ENCODE data around the gene SHOX.

The SHOX gene

DNA sequence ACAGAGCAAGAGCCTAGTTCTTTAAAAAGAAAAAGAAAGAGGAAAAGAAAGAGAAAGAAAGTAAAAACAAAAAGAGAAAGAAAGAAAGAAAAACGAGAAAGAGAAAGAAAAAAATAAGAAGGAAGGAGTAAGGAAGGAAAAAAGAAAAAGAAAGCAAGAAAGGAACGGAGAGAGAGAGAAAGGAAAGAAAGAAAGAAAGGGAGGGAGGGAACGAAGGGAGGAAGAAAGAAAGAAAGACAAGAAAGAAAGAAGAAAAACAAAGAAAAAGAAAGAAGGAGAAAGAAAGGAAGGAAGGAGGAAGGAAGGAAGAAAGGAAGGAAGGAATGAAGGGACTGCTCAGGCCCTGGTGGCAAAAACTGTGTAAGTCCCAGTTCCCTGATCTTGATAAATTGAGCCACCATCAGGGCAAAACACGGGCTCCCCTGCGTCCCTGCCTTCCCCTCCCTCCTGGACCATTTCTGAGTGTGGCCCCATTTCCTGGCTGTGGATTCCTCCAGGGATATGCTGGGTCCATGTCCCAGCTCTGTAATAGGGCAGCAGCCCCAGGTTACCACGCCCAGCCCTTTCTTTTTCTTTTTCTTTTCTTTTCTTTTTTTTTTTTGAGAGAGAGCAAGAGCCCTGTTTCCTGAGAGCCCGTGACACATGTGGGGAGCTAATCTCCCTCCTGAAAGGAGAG lies 44.8 kb downstream of the SHOX start:
- no peak for DNase-seq

DNA sequence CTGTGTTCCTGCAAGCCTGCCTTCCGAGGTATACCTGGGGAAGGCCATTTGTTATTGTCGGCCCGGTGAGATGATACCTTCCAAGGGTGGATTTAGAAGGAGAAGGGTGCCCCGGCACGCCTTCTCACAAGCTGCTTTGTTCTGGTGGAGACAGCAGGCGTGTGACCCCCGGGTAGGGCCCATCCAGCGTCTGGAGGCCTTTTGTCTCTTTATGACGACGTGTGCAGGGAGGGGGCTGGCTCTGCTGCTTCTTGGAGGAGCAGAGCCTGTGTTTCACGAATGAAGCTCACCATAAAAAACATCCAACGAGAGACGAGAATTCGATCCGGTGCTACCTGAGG lies 45.3 kb downstream of the SHOX start:
- no peak for DNase-seq

DNA sequence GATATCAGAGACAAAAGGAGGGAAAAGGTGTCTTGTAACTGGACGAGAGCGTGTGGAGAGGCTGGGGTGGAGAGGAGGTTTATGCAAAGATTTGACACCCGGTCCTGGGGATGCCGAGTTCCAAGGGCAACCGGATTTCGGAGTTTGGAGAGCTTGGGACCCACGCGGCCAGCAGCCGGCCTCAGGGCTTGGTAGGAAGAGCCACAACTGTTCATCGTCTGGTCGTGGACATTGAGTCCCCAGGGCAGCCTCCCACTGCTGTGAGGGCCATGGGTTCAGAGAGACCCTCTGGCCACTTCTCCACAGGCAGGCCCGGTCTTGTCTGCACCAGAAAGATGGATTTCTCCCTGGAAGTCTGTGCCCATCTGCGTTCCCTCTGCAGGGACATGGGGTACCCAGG lies 46.8 kb downstream of the SHOX start:
- no peak for DNase-seq

DNA sequence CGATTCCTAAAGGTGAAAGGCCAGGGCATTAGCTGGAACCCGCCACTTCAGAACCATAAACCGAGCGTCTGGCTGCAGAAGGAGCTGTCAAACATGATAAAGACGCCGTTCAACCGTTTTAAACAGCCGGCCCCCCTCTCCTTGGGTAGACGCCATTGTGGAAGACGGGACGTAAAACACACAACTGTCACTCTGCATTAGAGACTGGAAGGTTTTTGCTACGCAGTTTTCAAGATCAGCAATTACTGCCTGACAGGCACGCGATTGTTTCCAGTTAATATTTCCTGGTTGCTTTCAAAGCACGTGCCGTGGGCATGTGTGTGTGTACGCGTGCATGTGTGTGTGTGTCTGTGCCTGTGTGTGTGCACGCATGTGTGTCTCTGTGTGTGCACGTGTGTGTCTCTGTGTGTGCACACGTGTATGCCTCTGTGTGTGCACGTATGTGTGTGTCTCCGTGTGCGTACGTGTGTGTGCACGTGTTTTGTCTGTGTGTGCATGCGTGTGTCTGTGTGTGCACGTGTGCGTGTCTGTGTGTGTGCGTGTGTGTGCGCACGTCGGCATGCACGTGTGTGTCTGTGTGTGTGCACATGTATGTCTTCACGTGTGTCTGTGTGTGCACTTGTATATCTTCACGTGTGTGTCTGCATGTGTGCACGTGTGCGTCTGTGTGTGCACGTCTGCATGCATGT lies 48.8 kb downstream of the SHOX start:
- DNase-seq = no peak

DNA sequence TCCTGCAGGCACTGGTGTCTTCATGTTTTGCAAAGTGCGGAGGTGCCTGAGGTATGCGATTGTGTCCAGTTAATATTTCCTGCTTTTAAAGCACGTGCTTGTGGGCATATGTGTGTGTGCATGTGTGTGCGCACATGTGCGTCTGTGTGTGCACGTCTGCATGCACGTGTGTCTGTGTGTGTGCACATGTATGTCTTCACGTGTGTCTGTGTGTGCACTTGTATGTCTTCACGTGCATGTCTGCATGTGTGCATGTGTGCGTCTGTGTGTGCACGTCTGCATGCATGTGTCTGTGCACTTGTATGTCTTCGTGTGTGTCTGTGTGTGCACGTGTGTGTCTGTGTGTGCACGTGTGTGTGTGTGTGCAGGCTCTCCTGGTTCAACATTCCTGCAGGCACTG lies 49.5 kb downstream of the SHOX start:
- DNase-seq = no peak

DNA sequence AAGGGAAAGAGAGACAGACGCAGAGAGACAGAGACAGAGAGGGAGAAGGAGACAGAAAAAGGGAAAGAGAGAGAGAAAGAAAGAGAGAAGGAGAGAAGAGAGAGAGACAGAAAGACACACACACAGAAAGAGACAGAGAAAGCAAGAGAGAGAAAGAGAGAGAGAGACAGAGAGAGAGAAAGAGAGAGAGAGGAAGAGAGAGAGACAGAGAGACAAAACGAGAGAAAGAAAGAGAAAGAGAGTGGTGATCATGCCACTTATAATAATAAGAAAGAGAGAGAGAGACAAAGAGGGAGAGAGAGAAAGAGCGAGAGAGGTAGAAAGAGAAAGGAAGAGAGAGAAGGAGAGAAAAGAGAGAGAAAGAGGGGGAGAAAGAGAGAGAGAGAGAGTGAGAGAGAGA lies 51.4 kb downstream of the SHOX start:
- no peak for DNase-seq

DNA sequence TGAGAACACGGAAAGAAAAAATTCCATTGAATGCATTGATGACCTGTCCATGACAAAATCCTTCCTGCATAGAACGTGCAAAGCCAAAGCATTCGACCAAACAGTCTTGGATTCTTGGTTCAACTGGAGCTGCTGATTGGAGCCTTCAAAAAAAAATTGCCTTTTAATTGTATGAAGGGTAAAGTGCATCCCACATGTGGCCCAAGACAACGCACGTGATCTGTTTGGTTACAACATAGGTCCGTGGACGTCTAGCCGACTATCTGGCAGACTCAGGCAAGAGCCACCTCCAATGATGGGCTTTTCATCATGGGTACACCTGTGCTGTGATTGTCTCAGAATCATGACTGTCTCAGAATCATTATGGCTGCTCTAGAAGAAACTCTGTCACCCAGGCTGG lies 52.3 kb downstream of the SHOX start:
- DNase-seq = no peak

DNA sequence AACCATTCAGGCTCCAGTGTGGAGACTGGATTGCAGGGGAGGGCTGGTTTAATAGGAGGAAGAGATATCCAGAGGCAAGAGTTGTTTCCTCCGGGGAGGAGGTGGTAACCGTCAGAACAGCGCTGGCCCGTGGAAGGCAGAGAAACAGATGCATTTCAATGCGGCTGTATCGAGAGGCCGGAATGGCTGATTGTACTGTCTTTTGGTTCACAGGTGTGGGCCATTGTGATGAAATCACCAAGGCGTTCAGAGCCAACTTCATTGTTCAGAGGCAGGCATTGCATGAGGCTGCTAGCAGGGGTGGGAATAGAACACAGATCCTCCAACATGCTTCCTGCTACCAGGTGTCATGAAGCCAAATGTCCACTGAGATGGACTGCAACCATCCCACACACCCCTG lies 53.0 kb downstream of the SHOX start:
- no peak for DNase-seq

DNA sequence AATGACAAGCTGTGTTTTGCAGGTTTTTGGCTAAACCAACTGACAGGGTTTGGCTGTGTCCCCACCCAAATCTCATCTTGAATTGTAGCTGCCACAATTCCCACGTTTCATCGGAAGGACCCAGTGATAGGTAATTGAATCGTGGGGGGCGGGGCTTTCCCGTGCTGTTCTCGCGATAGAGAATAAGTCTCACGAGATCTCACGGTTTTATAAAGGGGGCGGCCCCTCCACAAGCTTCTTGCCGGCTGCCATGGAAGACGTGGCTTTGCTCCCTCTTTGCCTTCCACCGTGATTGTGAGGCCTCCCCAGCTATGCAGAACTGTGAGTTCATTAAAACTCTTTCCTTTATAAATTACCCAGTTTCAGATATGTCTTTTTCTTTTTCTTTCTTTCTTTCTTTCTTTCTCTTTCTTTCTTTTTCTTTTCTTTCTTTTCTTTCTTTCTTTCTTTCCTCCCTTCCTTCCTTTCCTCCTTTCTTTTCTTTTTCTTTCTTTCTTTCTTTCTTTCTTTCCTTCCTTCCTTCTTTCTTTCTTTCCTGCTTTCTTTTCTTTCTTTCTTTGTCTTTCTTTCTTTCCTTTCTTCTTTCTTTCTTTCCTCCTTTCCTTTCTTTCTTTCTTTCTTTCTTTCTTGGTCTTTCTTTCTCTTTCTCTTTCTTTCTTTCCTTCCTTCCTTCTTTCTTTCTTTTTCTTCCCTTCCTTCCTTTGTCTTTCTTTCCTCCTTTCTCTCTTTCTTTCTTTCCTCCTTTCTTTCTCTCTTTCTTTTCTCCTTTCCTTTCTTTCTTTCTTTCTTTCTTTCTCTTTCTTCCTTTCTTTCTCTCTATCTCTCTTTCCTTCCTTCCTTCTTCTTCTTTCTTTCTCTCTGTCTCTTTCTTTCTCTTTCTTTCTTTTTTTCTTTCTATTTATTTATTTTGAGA lies 54.8 kb downstream of the SHOX start:
- no peak for DNase-seq

DNA sequence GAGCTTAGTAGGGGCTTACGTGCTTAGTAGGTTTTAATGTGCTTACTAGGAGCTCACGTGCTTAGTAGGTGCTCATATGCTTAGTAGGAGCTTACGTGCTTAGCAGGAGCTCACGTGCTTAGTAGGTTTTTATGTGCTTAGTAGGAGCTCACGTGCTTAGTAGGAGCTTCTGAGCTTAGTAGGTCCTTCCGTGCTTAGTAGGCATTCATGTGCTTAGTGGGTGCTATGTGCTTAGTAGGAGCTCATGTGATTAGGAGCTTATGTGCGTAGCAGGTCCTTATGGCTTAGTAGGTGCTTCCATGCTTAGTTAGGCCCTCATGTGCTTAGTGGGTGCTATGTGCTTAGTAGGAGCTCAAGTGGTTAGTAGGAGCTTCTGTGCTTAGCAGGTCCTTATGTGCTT lies 59.4 kb downstream of the SHOX start:
- DNase-seq = no peak

DNA sequence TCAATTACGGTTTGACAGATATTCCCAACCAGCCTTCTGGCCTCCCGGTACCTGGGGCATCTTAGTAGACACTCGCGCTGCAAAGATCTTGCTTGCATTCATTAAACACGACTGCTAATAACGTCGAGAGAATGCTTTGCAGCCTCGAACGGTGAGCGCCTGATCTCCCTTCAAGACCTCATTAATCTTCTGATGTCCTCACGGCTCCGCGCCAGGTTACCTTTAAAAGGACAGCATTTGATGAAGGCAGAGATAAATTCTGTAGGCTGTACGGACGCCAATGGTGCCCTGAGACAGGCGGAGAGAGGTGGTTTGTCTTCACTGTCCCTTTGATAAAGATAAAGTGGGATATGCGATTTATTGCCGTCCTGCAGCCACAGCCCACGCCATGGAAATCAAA lies 64.2 kb downstream of the SHOX start:
- no peak for DNase-seq

DNA sequence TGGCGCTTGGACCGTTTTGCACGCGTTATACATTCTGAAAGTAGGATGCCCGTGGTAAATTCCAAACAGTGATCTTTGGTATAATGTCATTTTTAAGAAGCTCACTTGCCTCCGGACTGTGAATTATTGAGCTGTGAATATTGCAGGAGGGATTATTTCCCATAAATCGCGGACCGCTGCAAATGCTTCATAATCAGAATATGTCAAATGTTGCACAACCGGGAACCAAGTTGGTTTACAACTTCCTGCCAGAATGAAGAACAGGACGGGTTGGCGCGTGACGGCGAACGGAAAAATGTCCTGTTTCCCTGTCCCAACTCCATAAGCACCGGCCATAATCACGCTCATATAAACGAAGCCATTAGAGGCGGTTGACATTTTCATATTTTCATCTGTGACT lies 67.6 kb downstream of the SHOX start:
- no peak for DNase-seq

DNA sequence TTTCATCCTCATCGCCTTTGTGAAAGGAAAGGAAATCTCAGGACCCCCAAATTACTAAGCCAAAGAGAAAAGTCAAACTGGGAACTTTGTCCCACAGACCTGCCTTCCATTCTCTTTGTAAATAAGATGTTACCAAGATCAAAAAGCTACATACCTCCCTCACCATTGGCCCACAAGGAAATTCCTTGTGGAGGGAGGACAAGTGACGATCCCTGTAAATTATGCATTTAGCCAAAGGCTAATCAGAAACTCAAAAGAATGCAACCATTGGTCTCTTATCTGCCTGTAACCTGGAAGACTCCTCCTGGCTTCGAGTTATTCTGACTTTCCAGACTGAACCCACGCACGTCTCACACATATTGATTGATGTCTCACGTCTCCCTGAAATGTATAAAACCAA lies 70.3 kb downstream of the SHOX start:
- DNase-seq = no peak

DNA sequence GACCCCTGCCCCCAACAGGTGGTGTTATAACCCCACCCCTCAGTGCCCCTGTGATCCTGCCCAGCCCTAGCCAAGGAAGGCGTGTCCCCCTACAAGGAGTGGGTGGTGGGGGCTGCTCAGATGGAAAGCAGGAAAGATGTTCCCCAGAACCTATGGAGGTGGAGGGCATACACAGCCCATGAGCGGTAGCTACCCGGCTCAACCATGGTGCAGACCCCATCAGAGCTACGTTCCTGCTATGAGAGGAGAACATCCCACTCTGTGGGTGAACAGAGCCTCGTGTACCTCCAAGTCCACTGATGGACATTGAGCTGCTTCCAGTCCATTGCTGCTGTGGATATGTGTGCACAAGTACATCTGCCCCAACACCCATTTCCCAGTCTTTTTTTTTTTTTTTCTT lies 71.1 kb downstream of the SHOX start:
- no peak for DNase-seq

DNA sequence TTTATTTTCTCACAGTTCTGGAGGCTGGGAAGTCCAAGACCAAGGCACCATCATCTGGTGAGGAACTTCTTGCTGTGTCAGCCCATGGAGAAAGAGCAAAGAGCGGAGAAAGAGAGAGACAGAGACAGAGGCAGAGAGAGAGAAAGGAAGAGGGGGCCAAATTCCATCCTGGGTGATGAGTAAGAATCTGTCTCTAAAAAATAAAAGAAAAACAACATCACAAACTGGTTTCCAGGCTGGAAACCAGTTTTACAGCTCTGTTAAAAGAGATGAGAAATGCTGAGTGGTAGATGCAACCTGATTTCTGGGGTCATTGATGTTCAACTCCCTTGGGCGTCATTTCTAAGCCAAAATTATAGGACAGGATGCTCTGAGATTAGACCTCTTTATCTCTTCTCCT lies 72.9 kb downstream of the SHOX start:
- DNase-seq = no peak

DNA sequence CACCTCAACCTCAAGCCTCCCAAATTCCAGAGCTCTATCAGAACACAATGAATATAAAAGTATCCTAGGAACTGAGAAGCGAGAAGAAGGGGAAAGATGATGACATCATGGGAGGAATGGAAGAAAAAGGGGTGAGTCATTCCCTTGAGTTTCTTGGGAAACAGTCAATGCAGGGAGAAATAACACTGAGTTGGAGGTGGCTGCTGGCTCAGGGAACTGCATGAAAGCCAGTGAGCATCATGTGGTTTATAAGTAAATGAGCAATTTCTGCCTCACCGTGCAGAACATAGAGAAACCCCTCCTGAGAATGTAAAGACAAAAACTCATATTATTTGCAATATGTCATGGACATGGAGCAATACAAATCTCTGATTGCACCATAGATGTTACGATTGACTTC lies 73.3 kb downstream of the SHOX start:
- DNase-seq = no peak
